WTC11 (cell line): ENCODE results near the gene SCD.

Experiments
- CREB1 ChIP-seq: sonication (generic); formaldehyde crosslinking; IDR thresholded peaks from 2 replicates; pipeline ENCODE4 v1.8.0; 2023; ENCODE audit warnings: mild to moderate bottlenecking, missing genetic modification reagents
- CTCF ChIP-seq: fragments of 200-600 bp; IDR thresholded peaks from 2 replicates; pipeline ENCODE4 v1.8.0; 2022; ENCODE audit warnings: antibody characterized with exemption
- E2F5 ChIP-seq: sonication (generic); formaldehyde crosslinking; IDR thresholded peaks from 2 replicates; pipeline ENCODE4 v1.8.1; 2022; ENCODE audit warnings: mild to moderate bottlenecking, moderate library complexity, missing genetic modification reagents
- KAT7 ChIP-seq: sonication (generic); formaldehyde crosslinking; IDR thresholded peaks from 2 replicates; pipeline ENCODE4 v1.8.1; 2023; ENCODE audit warnings: missing genetic modification reagents, mild to moderate bottlenecking, borderline replicate concordance
- TF ChIP-seq, protein P1 (sequence below): sonication (generic); formaldehyde crosslinking; IDR thresholded peaks from 2 replicates; pipeline ENCODE4 v1.8.1; 2022; ENCODE audit warnings: low read depth, missing genetic modification reagents, borderline replicate concordance
- TF ChIP-seq, protein P2 (sequence below): sonication (generic); formaldehyde crosslinking; IDR thresholded peaks from 2 replicates; pipeline ENCODE4 v1.8.0; 2022; ENCODE audit warnings: mild to moderate bottlenecking, missing genetic modification reagents

DNA sequence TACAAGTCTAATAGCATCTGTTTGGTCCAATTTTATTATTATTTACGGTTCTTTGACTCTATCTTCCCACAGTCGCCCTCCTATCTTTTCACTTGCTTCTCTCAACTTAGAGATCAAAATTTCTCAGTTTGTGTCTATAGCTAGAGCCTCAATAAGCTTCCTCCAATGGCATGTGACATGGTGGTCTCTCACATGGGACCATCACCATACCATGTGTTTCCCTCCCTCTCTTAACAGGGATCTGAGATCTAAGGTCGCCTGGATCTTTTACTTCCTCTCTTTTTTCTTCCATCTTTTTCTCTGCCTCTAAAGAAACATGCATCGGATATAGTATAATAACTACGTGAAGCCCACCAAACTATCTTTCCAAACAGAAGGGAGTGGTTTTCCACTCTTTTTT lies 18.8 kb upstream of the SCD start:
- TF ChIP-seq, protein P1, sequence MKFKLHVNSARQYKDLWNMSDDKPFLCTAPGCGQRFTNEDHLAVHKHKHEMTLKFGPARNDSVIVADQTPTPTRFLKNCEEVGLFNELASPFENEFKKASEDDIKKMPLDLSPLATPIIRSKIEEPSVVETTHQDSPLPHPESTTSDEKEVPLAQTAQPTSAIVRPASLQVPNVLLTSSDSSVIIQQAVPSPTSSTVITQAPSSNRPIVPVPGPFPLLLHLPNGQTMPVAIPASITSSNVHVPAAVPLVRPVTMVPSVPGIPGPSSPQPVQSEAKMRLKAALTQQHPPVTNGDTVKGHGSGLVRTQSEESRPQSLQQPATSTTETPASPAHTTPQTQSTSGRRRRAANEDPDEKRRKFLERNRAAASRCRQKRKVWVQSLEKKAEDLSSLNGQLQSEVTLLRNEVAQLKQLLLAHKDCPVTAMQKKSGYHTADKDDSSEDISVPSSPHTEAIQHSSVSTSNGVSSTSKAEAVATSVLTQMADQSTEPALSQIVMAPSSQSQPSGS (CRISPR knock-in tag): no peak
- TF ChIP-seq E2F5 (CRISPR knock-in tag) (no peak), CREB1 (CRISPR knock-in tag) (no peak), CTCF (no peak), KAT7 (CRISPR knock-in tag) (no peak)
- TF ChIP-seq, protein P2, sequence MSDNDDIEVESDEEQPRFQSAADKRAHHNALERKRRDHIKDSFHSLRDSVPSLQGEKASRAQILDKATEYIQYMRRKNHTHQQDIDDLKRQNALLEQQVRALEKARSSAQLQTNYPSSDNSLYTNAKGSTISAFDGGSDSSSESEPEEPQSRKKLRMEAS (CRISPR knock-in tag): no peak
